ENCODE measurements around the gene PRSS38.

The PRSS38 gene

DNA sequence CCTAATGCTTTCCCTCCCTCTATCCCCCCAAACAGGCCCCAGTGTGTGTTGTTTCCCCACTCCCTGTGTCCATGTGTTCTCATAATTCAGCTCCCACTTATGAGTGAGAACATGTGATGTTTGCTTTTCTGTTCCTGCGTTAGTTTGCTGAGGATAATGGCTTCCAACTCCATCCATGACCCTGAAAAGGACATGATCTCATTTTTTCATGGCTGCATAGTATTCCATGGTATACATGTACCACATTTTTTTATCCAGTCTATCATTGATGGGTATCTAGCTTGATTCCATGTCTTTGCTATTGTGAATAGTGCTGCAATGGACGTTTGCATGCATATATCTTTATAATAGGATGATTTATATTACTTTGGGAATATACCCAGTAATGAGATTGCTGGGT lies 8.7 kb downstream of the PRSS38 start:
- Histone ChIP-seq H3K27me3 (no peaks in the 10 kb centered on the region), H3K36me3 (no peaks in the 10 kb centered on the region), H3K9me3 (no peaks in the 10 kb centered on the region), H3K27ac (no peak overlapping the region), H3K4me3 (ENCODE audit: low read depth in 1 of 2, low read length in 1 of 2) (no peak overlapping the region), H3K4me1 (ENCODE audit: control insufficient read depth in 1 of 2, insufficient read depth in 1 of 2, low read depth in 1 of 2, low read length in 1 of 2) (no peaks in the 10 kb centered on the region)
- TF ChIP-seq, protein P1, sequence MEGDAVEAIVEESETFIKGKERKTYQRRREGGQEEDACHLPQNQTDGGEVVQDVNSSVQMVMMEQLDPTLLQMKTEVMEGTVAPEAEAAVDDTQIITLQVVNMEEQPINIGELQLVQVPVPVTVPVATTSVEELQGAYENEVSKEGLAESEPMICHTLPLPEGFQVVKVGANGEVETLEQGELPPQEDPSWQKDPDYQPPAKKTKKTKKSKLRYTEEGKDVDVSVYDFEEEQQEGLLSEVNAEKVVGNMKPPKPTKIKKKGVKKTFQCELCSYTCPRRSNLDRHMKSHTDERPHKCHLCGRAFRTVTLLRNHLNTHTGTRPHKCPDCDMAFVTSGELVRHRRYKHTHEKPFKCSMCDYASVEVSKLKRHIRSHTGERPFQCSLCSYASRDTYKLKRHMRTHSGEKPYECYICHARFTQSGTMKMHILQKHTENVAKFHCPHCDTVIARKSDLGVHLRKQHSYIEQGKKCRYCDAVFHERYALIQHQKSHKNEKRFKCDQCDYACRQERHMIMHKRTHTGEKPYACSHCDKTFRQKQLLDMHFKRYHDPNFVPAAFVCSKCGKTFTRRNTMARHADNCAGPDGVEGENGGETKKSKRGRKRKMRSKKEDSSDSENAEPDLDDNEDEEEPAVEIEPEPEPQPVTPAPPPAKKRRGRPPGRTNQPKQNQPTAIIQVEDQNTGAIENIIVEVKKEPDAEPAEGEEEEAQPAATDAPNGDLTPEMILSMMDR (IDR thresholded peaks at IDR 0.05), result no peak

DNA sequence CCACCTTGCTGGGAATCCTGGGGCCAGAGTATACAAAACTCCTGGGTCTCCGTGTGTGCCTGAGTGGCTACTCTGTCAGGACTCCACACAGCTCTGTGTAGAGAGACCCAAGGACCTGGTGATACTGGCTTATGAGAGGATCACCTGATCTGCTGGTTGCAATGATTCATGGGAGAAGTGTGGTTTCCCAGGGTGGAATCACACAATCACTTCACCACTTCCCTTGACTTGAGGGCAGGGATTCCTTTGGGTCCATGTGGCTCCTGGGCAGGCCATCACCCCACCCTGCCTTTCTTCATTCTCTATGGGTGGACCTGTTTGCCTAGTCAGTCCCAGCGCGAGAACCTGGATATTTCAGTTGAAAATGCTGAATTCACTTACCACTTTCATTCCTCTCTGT lies 13.3 kb downstream of the PRSS38 start:
- no peak overlapping the region for H3K27ac ChIP-seq
- H3K4me3 ChIP-seq (ENCODE audit: low read depth in 1 of 2, low read length in 1 of 2), result no peak overlapping the region
- no peaks in the 10 kb centered on the region for H3K4me1 ChIP-seq (ENCODE audit: control insufficient read depth in 1 of 2, insufficient read depth in 1 of 2, low read depth in 1 of 2, low read length in 1 of 2)
- TF ChIP-seq, protein P1 (IDR thresholded peaks at IDR 0.05), result no peak
- H3K36me3 ChIP-seq, result no peaks in the 10 kb centered on the region
- H3K27me3 ChIP-seq, result no peaks in the 10 kb centered on the region
- H3K9me3 ChIP-seq, result no peaks in the 10 kb centered on the region

DNA sequence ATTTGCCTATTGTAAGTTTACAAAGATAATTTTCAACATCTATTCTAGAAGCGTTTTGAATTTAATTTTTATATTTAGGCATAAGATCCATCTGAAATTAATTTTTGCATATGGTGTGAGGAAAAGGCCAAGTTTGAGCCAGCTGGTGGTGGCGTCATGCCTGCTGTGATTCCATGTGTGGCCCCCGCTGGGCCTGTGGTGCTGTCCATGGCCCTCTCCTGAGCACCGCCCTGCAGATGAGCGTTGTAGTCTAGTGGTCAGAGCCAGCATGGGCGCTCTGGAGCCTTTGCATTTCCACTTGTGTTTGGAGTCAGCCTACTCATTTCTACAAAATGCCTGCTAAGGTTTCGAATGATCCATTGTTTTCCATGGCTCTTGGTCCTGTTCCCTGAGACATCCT lies 22.7 kb downstream of the PRSS38 start:
- H3K4me1 ChIP-seq (ENCODE audit: control insufficient read depth in 1 of 2, insufficient read depth in 1 of 2, low read depth in 1 of 2, low read length in 1 of 2), result no peaks in the 10 kb centered on the region
- H3K36me3 ChIP-seq, result no peaks in the 10 kb centered on the region
- TF ChIP-seq, protein P1 (IDR thresholded peaks at IDR 0.05), result no peak
- no peak overlapping the region for H3K4me3 ChIP-seq (ENCODE audit: low read depth in 1 of 2, low read length in 1 of 2)
- no peaks in the 10 kb centered on the region for H3K9me3 ChIP-seq
- H3K27ac ChIP-seq, result no peak overlapping the region
- H3K27me3 ChIP-seq, result no peaks in the 10 kb centered on the region

DNA sequence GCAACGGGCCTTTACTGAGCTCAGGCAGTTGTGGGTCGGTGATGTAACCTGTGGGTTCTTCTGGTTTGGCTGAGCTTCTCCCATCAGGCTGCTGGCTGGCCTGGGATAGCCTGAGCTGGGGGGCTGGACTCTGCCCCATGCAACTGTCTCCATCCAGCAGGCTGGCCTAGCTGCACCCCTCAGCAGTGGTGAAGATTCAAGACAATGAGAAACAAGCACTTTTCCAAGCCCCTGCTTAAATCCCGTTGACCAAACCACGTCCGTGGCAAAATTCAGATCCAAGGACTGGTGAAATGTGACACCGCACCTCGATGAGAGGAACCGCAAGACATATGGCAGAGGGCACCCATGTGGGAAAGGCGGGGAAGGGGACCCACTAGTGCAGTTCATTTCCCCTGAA lies 25.6 kb downstream of the PRSS38 start:
- TF ChIP-seq, protein P1 (IDR thresholded peaks at IDR 0.05), result no peak
- no peak overlapping the region for H3K4me3 ChIP-seq (ENCODE audit: low read depth in 1 of 2, low read length in 1 of 2)
- H3K36me3 ChIP-seq, result no peaks in the 10 kb centered on the region
- H3K9me3 ChIP-seq, result no peaks in the 10 kb centered on the region
- no peaks in the 10 kb centered on the region for H3K27me3 ChIP-seq
- no peaks in the 10 kb centered on the region for H3K4me1 ChIP-seq (ENCODE audit: control insufficient read depth in 1 of 2, insufficient read depth in 1 of 2, low read depth in 1 of 2, low read length in 1 of 2)
- no peak overlapping the region for H3K27ac ChIP-seq

DNA sequence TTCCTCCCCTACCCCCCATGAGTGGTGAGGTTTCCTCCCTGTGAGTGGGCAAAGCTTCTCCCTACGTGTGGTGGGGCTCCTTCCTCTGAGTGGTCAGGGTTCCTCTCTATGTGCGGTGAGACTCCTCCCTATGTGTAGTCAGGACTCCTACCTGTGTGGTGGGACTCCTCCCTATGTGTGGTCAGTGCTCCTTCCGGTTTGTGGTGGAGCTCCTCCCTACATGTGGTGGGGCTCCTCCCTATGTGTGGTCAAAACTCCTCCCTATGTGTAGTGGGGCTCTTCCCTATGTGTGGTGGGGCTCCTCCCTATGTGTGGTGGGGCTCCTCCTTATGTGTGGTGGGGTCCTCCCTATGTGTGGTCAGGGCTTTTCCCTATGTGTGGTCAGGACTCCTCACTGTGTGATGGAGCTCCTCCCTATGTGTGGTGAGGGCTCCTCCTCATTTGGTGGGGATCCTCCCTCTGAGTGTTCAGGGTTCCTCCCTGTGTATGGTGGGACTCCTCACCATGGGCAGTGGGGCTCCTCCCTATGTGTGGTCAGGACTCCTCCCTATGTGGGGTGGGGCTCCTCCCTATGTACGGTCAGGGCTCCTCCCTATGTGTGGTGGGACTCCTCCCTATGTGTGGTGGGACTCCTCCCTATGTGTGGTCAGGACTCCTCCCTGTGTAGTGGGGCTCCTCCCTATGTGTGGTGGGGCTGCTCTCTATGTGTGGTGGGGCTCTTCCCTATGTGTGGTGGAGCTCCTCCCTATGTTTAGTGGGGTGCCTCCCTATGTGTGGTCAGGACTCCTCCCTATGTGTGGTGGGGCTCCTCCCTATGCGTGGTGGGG lies 29.1 kb downstream of the PRSS38 start:
- Histone ChIP-seq H3K4me1 (ENCODE audit: control insufficient read depth in 1 of 2, insufficient read depth in 1 of 2, low read depth in 1 of 2, low read length in 1 of 2) (no peaks in the 10 kb centered on the region), H3K27ac (no peak overlapping the region), H3K27me3 (no peaks in the 10 kb centered on the region), H3K4me3 (ENCODE audit: low read depth in 1 of 2, low read length in 1 of 2) (no peak overlapping the region), H3K36me3 (no peaks in the 10 kb centered on the region), H3K9me3 (no peaks in the 10 kb centered on the region)
- TF ChIP-seq, protein P1 (IDR thresholded peaks at IDR 0.05), result no peak
